Mesendoderm (in vitro differentiated cells): ENCODE measurements around the gene PCBP4.
A peak's percentile ranks its signal among the peaks of the same experiment; 100 is the strongest.

Experiments used
- DNase-seq: peaks from one replicate; pipeline ENCODE4 v3.0.0; 2013
- H2AK5ac ChIP-seq: 2 replicates; pipeline ENCODE4 v1.6.1; 2013; ENCODE audit warnings: low read length, inconsistent platforms
- H2BK120ac ChIP-seq: 2 replicates; pipeline ENCODE4 v1.6.1; 2013; ENCODE audit warnings: low read depth, mild to moderate bottlenecking, low read length, moderate library complexity, mixed read lengths
- H2BK15ac ChIP-seq: replicated peaks from 2 replicates; pipeline ENCODE4 v1.6.1; 2013; ENCODE audit warnings: low read depth, mild to moderate bottlenecking, moderate library complexity
- H2BK5ac ChIP-seq: 2 replicates; pipeline ENCODE4 v1.6.1; 2013; ENCODE audit warnings: low read length, inconsistent platforms
- H3K18ac ChIP-seq: 2 replicates; pipeline ENCODE4 v1.6.1; 2013; ENCODE audit warnings: mild to moderate bottlenecking, low read length, mixed read lengths
- H3K23ac ChIP-seq: one replicate; pipeline ENCODE4 v1.6.1; 2013; ENCODE audit warnings: low read length
- H3K27ac ChIP-seq: 2 replicates; pipeline ENCODE4 v1.5.1; 2013; ENCODE audit warnings: low read depth, mild to moderate bottlenecking, inconsistent platforms, low read length, moderate library complexity
- H3K27me3 ChIP-seq: 2 replicates; pipeline ENCODE4 v1.6.1; 2013; ENCODE audit warnings: low read length, control low read depth, mild to moderate bottlenecking, inconsistent platforms; ENCODE audit not compliant: insufficient read depth, poor library complexity
- H3K36me3 ChIP-seq: 2 replicates; pipeline ENCODE4 v1.6.1; 2013; ENCODE audit warnings: low read length, inconsistent platforms; ENCODE audit not compliant: control insufficient read depth, insufficient read depth
- H3K4ac ChIP-seq: one replicate; pipeline ENCODE4 v1.6.1; 2013; ENCODE audit warnings: low read depth, mild to moderate bottlenecking, low read length, moderate library complexity
- H3K4me1 ChIP-seq: 2 replicates; pipeline ENCODE4 v1.6.1; 2013; ENCODE audit warnings: low read depth, low read length, inconsistent platforms; ENCODE audit not compliant: control insufficient read depth
- H3K4me2 ChIP-seq: 2 replicates; pipeline ENCODE4 v1.6.1; 2013; ENCODE audit warnings: low read length
- H3K4me3 ChIP-seq: 2 replicates; pipeline ENCODE4 v1.5.1; 2013; ENCODE audit warnings: mild to moderate bottlenecking, low read length
- H3K56ac ChIP-seq: one replicate; pipeline ENCODE4 v1.6.1; 2013; ENCODE audit warnings: low read length
- H3K79me1 ChIP-seq: 2 replicates; pipeline ENCODE4 v1.6.1; 2013; ENCODE audit warnings: low read length, inconsistent platforms
- H3K79me2 ChIP-seq: 2 replicates; pipeline ENCODE4 v1.6.1; 2013; ENCODE audit warnings: mild to moderate bottlenecking, low read length; ENCODE audit not compliant: control insufficient read depth, insufficient read depth
- H3K9ac ChIP-seq: 2 replicates; pipeline ENCODE4 v1.6.1; 2013; ENCODE audit warnings: low read length, inconsistent platforms
- H4K5ac ChIP-seq: one replicate; pipeline ENCODE4 v1.6.1; 2013; ENCODE audit warnings: low read length
- H4K8ac ChIP-seq: one replicate; pipeline ENCODE4 v1.6.1; 2013; ENCODE audit warnings: low read depth, mild to moderate bottlenecking, control low read depth, low read length, moderate library complexity
- WGBS: extraction: QIAGEN DNeasy Blood & Tissue Kit; methylation state at CpG from one replicate; pipeline ENCODE4 v1.1.7; 2013; ENCODE audit warnings: low lambda C conversion rate, missing lambda C conversion rate; ENCODE audit not compliant: insufficient coverage; ENCODE audit errors: extremely low coverage; 5-methylcytosine and 5-hydroxymethylcytosine counted together

Gene PCBP4

GRCh38 chr3:51980253-51980652 is 13.0 kb upstream of the PCBP4 start:
- no CpG with 5 or more reads among the region's 10 CpGs for WGBS
- H2BK5ac ChIP-seq: no peak overlapping the region
- no peak overlapping the region for H3K4me3 ChIP-seq
- H3K79me1 ChIP-seq: peaks cover 3% of the 10 kb centered on the region
- no peak overlapping the region for H2BK15ac ChIP-seq
- H3K36me3 ChIP-seq: no peaks in the 10 kb centered on the region
- H4K5ac ChIP-seq: no peak overlapping the region
- H3K4ac ChIP-seq: no peak overlapping the region
- H3K4me1 ChIP-seq: peaks cover 7% of the 10 kb centered on the region
- H2BK120ac ChIP-seq: no peak overlapping the region
- no peak overlapping the region for H3K27ac ChIP-seq
- no peak overlapping the region for H3K4me2 ChIP-seq
- no peaks in the 10 kb centered on the region for H3K79me2 ChIP-seq
- DNase-seq: no peak
- no peak overlapping the region for H4K8ac ChIP-seq
- H3K9ac ChIP-seq: no peak overlapping the region
- no peak overlapping the region for H3K18ac ChIP-seq
- H2AK5ac ChIP-seq: no peak overlapping the region
- H3K27me3 ChIP-seq: peaks cover 2% of the 10 kb centered on the region
- H3K23ac ChIP-seq: no peak overlapping the region
- H3K56ac ChIP-seq: no peak overlapping the region

GRCh38 chr3:51978143-51978502 is 10.9 kb upstream of the PCBP4 start:
- H3K4ac ChIP-seq: no peak overlapping the region

GRCh38 chr3:51977446-51978142 is 10.3 kb upstream of the PCBP4 start:
- peaks cover 2% of the 10 kb centered on the region for H3K27me3 ChIP-seq
- H3K9ac ChIP-seq: no peak overlapping the region
- H2BK5ac ChIP-seq: no peak overlapping the region
- no peak overlapping the region for H3K18ac ChIP-seq
- H2AK5ac ChIP-seq: no peak overlapping the region
- H3K23ac ChIP-seq: no peak overlapping the region
- H3K4me3 ChIP-seq: no peak overlapping the region
- no peak overlapping the region for H3K4ac ChIP-seq
- H3K27ac ChIP-seq: no peak overlapping the region
- H3K36me3 ChIP-seq: no peaks in the 10 kb centered on the region
- H3K4me2 ChIP-seq: no peak overlapping the region
- H4K5ac ChIP-seq: no peak overlapping the region
- H3K4me1 ChIP-seq: peaks cover 7% of the 10 kb centered on the region
- H3K79me1 ChIP-seq: no peaks in the 10 kb centered on the region
- WGBS: no CpG with 5 or more reads among the region's 9 CpGs
- no peak overlapping the region for H2BK15ac ChIP-seq
- H3K56ac ChIP-seq: no peak overlapping the region
- H3K79me2 ChIP-seq: no peaks in the 10 kb centered on the region
- H4K8ac ChIP-seq: no peak overlapping the region
- H2BK120ac ChIP-seq: no peak overlapping the region
- no peak for DNase-seq

More at GRCh38 chr3:51978143-51978502, 10.9 kb upstream of the PCBP4 start:
- Histone ChIP-seq H3K4me1 (peaks cover 7% of the 10 kb centered on the region), H3K23ac (no peak overlapping the region), H3K79me1 (no peaks in the 10 kb centered on the region), H2BK120ac (no peak overlapping the region), H2AK5ac (no peak overlapping the region), H3K4me3 (no peak overlapping the region), H3K56ac (no peak overlapping the region), H3K79me2 (no peaks in the 10 kb centered on the region), H2BK5ac (no peak overlapping the region), H4K5ac (no peak overlapping the region), H3K27me3 (peaks cover 2% of the 10 kb centered on the region), H3K18ac (no peak overlapping the region), H3K4me2 (no peak overlapping the region), H3K36me3 (no peaks in the 10 kb centered on the region), H2BK15ac (no peak overlapping the region), H3K27ac (no peak overlapping the region), H3K9ac (no peak overlapping the region), H4K8ac (no peak overlapping the region)
- no CpG with 5 or more reads among the region's 4 CpGs for WGBS
- DNase-seq: no peak

- peak overlapping the region; percentile 49 for H3K4me2 ChIP-seq
- no peaks in the 10 kb centered on the region for H3K36me3 ChIP-seq
- no peak overlapping the region for H2BK15ac ChIP-seq
- H2AK5ac ChIP-seq: no peak overlapping the region
- H3K4me1 ChIP-seq: peaks cover 7% of the 10 kb centered on the region
- no CpG with 5 or more reads among the region's 46 CpGs for WGBS
- no peak overlapping the region for H3K23ac ChIP-seq
- no peak overlapping the region for H4K5ac ChIP-seq
- no peak overlapping the region for H2BK120ac ChIP-seq
- H3K18ac ChIP-seq: no peak overlapping the region
- H3K56ac ChIP-seq: no peak overlapping the region
- H2BK5ac ChIP-seq: no peak overlapping the region
- peak overlapping the region; percentile 63 for H3K9ac ChIP-seq
- peak; percentile 54 for DNase-seq
- no peak overlapping the region for H3K4me3 ChIP-seq
- H3K79me2 ChIP-seq: no peaks in the 10 kb centered on the region
- H4K8ac ChIP-seq: no peak overlapping the region
- no peaks in the 10 kb centered on the region for H3K79me1 ChIP-seq
- H3K4ac ChIP-seq: no peak overlapping the region
- H3K27ac ChIP-seq: no peak overlapping the region
- peaks cover 2% of the 10 kb centered on the region for H3K27me3 ChIP-seq
Measured at GRCh38 chr3:51975852-51976549, 8.7 kb upstream of the PCBP4 start.

- Histone ChIP-seq H2BK15ac (no peak within 1 kb of the TSS), H2AK5ac (peak within 1 kb of the TSS; percentile 22), H3K56ac (peak within 1 kb of the TSS; percentile 82), H3K79me1 (no peaks in the 10 kb centered on the region), H3K27ac (no peak within 1 kb of the TSS), H2BK120ac (no peak within 1 kb of the TSS), H3K36me3 (no peaks in the 10 kb centered on the region), H3K9ac (peak within 1 kb of the TSS; percentile 63), H3K79me2 (no peaks in the 10 kb centered on the region), H4K5ac (peak within 1 kb of the TSS; percentile 37), H3K27me3 (peaks cover 2% of the 10 kb centered on the region), H3K4me1 (peaks cover 7% of the 10 kb centered on the region), H3K4me2 (peak within 1 kb of the TSS; percentile 49), H3K18ac (peak within 1 kb of the TSS; percentile 34), H3K23ac (peak within 1 kb of the TSS; percentile 68), H4K8ac (peak within 1 kb of the TSS; percentile 69), H3K4me3 (peak within 1 kb of the TSS; percentile 12), H3K4ac (peak within 1 kb of the TSS; percentile 56), H2BK5ac (no peak within 1 kb of the TSS)
- WGBS: no CpG with 5 or more reads among the region's 63 CpGs
- peak; percentile 61 for DNase-seq
Measured at GRCh38 chr3:51974963-51975851, 8.0 kb upstream of the PCBP4 start, which contains the start of gene ABHD14A. TSS of gene ABHD14A (plus strand) at chr3:51975064. CDS start at chr3:51975136, 72 bp downstream.
